NCI-H2196 treated with DMSO at 0.1 percent for 48 hours (cell line): ENCODE data around the gene PPP1R16B.

Experiments used
- DNase-seq: peaks from one replicate; lab custom pipeline; 2025; ENCODE audit not compliant: unreplicated experiment; lab: John Stamatoyannopoulos, UW

PPP1R16B gene

DNA sequence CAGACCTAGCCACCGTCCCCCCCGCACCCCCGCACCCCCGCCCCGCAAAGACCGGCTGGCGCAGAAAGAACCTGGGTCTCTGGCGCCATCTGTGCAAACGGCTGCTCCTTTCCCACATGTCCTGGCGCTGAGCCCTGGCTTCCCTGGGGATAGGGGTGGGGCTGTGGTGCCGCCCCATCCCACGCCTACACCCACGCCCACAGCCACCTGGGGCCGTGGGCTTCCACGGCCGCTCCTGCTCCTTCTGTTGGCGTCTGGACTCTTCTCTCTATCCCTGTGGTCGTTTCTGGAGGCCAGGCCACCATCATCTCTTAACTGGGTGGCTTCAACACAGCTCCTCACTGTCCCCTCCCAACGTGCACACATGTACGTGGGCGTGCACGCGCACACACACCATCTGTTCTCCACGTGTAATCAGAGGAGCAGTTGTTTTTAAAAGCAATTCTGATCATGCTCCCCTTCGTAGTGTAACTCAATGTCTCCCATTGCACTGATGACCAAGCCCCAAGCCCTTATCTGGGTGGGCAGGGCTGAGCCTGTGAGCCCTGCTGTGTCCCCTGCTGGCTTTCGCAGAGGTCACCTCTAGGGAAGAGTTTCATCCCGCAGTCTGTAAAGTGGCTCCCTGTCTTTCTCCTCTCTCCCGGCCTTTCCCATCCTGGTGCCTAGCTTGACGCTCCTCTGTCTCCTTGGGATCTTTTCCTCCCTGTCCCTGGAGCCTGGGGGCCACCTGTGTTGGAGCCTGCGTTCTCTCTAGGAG lies 88.8 kb downstream of the PPP1R16B start:
- peak; percentile 62 for DNase-seq

DNA sequence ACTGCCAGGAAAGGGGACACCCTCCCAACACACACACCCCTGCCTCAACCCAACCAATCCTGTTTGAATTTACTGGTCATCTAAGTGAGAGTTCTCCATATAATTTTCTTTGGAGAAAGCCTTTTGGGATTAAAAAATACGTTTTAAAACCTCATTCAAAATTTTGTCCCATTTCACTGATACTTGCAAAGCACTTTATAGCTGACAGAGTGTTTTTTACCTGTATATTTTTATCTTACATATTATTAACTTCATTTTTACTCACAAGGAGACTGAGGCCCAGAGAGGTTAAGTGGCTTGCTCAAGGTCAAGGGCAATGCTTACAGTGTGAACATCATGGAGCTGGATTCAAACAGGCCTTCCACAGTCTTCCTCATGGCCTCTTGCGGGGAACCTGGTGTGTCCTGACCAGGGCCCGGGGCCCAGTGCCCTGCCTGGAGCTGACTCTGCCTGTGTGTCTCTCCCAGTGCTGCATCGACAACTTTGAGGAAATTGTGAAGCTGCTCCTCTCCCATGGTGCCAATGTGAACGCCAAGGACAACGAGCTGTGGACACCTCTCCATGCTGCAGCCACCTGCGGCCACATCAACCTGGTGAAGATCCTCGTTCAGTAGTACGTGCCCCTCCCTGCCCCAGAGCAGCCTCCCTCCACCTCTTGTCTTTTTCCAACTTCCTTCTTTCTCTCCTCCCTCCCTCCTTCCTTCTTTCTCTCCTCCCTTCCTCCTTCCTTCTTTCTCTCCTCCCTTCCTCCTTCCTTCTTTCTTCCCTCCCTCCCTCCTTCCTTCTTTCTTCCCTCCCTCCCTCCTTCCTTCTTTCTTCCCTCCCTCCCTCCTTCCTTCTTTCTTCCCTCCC lies 89.8 kb downstream of the PPP1R16B start:
- no peak for DNase-seq

DNA sequence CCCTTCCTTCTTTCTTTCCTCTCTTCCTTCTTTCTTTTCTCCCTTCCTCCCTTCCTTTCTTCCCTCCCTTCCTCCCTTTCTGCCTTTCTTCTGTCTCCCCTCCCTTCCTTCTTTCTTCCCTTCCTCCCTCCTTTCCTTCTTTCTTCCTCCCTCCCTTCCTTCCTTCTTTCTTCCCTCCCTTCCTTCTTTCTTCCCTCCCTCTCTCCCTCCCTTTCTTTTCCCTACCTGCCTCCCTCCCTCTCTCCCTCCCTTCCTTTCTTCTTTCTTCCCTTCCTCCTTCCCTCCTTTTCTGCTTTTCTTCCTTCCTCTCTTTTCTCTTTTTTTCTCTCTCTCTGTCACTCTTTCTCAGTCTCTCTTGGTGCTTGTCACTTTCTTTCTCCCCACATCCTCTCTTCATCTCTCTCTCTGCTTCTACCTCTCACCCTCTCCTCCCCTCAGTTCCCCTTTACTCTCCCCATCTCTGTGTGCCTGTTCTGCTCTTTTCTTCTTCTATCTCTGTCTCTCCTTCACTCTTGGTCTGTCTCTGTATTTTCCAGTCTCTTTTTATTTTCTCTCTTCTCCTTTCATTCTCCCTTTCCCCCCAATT lies 90.6 kb downstream of the PPP1R16B start:
- no peak for DNase-seq

DNA sequence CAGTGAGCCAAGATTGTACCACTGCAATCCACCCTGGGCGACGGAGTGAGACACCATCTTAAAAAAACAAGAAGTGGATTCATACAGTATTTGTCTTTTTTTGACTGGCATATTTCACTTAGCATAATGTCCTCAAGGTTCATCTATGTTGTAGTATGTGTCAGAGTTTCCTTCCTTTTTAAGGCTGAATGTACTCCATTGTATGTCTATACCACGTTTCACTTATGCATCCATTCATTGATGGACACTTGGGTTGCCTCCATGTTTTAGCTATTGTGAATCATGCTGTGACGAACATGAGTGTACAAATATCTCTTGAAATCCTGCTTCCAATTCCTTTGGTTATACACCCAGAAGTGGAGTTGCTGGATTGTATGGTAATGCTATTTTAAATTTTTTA lies 91.8 kb downstream of the PPP1R16B start:
- DNase-seq, result no peak

DNA sequence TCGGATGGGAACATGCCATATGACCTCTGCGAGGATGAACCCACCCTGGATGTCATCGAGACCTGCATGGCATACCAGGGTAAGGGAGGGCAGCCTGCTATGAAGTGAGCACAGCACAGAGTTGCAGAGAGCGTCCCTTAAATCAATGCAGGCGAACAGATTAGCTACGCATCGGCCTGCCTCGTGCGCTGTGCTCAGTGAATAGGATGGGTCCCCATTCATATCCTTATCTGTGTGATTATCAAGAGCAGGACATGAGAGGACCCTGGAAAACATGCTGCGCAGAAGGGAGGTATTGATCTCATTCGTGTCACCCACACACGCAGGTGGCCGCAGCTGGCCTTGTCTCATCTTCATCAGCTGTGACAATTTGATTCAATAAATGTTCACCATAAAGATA lies 95.1 kb downstream of the PPP1R16B start:
- DNase-seq, result no peak

DNA sequence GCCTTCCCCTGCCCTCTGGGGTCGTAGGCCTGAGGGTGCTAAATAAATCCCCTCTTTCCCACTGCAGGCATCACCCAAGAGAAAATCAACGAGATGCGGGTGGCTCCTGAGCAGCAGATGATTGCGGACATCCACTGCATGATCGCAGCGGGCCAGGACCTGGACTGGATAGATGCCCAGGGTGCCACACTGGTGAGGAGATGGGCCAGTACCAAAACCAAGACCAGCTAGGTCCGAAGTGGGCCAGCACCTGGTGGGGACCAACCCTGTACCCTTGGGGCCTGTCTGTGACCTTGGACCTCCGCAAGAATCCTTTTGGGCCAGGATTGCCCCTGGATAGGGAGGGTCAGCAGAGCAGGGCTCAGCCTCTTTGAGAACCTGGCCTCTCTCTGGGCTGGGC lies 97.1 kb downstream of the PPP1R16B start:
- DNase-seq, result no peak

DNA sequence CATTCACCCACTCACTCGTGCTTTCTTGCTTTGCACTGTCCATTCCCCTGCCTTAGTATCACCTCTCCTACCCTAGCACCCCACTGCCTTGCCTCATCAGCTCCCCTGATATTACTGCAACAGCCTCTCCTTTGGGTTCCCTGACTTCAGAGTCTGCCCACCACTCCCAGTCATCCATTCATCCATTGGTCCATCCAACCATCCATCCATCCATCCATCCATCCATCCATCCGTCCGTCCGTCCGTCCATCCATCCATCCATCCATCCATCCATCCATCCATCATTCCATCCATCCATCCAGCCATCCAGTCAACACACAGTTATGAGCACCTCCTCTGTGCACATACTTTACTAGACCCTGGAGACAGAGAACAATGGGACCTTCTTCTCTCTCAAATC lies 97.8 kb downstream of the PPP1R16B start:
- no peak for DNase-seq

DNA sequence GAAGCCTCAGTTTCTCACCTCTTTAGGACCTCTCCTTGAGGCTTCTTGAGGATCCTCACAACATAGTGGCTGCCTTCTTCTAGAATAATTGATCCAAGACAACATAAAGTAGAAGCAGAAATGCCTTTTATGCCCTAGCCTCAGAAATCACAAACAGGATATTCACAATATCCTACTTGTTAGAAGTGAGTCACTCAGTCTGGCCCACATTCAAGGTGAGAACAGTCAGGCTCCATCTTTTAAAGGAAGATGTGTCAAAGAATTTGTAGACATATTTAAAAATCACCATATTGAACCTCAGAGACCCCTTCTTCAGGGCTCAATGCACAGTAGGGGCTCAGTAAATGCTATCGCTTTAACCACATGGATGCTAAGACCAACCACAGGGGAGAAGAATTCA lies 99.9 kb downstream of the PPP1R16B start:
- DNase-seq, result no peak

DNA sequence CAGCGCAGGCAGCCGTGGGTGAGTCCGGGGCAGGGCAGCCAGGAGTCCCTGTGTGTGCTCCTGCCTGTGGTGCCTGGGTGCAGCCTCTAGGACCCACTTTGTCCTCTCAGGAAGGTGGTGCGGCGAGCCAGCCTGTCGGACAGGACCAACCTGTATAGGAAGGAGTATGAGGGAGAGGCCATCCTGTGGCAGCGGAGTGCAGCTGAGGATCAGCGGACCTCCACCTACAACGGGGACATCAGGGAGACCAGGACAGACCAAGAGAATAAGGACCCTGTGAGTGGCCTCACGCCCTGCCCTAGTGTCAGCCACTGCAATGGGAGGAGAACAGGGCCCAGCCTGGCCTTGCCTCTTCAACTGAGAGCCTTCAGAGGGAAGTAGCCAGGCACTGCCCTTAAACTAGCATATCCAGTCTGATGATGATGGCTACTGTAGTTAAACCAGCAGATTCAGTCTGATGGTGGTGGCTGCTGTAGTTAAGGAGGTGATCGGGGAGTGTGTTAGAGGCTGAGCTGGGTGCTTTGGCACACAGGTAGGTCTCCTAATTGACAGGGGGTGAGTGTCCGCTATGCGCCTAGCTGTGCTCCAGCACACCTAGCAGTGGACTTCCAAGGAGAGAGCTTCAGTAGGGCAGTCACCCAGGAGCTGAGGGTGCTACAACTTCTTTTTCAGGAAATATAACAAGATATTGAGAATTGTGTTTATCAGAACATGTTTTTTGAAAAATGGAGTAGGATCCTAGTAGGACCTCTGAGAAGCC lies 102.6 kb downstream of the PPP1R16B start:
- DNase-seq, result no peak

DNA sequence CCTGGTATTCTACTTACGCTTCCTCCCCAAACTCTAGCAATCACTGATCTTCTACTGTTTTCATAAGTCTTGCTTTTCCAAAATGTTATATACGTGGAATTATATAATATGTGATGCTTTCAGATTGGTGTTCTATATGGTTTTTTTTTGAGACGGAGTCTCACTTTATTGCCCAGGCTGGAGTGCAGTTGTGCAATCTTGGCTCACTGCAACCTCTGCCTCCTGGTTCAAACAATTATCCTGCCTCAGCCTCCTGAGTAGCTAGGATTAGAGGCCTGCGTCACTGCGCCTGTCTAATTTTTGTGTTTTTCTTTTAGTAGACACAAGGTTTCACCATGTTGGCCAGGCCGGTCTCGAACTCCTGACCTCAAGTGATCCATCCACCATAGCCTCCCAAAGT lies 109.9 kb downstream of the PPP1R16B start:
- no peak for DNase-seq

DNA sequence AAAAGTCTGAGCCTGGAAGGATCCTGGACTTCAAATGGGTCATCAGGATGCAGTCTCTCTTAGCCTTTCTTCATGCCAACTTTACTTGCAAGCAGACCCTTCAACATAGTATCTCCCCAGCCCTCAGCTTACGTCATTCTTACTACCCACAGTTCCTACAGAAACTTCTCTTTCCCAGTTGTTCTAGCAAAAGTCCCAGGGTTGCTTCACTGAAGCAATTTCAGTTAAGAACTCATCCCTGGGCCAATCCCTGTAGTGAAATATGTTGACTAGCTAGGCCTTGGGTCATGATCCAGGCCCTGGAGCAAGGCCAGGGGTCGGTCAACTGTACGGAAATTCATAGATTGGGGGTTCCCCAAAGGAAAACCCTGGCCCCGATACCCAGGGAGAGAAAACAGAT lies 112.2 kb downstream of the PPP1R16B start:
- no peak for DNase-seq

DNA sequence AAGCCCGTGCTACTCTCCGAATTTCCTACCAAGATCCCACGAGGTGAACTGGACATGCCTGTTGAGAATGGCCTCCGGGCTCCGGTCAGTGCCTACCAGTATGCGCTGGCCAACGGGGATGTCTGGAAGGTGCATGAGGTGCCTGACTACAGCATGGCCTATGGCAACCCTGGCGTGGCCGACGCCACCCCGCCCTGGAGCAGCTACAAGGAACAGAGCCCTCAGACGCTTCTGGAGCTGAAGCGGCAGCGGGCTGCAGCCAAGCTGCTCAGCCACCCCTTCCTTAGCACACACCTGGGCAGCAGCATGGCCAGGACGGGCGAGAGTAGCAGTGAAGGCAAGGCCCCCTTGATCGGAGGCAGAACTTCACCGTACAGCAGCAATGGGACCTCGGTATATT lies 112.7 kb downstream of the PPP1R16B start:
- DNase-seq, result no peak

DNA sequence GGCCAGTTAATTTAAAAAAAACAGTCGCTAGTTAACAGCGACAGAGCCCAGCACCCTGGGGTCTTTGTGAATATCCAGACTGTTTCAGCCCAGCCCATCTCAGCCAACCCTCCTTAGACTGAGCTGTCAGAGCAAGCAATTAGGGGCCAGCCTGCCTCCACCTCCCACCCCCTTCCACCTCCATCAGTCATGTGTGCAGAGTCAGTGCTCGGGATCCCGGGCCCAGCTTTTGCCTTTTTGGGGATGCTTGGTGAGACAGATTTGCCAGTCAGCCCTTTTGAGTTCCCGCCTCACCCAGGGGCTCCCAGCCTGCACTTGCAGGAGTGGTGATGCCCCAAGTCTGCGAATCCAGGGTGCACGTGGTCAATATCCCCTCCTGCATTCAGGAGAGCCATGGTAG lies 114.2 kb downstream of the PPP1R16B start:
- no peak for DNase-seq

DNA sequence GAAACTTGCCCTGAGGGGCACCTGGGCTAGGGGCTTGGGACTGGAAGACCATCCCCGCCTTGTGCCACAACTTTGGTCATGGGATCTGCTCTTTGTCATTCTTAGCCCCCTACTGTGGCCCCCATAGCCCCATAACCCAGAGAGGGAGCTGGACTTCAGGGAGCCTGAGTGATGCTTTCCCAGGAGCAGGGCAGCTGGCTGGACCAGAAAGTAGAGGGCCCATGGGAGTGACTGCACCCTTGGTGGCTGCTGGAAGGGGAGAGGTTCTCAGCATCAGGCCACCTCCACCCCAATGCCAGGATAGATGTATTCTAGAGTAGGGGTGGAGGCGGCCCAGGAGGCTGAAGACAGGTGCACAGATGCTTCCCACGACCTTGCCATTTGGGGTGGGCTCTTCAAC lies 114.9 kb downstream of the PPP1R16B start:
- no peak for DNase-seq

DNA sequence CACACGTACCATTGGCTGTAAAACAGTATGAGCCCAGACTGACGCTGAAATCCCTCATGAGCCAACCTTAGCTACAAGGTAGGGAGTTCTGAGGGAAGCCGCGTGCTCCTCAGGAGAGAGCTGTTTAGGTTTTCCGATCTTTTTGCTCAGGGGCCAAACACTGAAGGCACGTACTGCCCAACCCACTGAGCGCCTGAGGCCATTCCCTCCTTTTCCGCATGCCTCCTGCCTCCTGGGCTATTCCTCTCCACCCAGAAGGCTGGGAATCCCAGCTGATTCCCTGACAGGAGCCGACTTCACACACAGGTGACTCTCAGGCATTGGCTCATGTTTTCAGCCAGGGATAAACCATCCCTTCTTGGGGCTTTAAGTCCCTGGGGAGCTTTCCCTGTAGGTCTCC lies 115.4 kb downstream of the PPP1R16B start:
- DNase-seq, result no peak

DNA sequence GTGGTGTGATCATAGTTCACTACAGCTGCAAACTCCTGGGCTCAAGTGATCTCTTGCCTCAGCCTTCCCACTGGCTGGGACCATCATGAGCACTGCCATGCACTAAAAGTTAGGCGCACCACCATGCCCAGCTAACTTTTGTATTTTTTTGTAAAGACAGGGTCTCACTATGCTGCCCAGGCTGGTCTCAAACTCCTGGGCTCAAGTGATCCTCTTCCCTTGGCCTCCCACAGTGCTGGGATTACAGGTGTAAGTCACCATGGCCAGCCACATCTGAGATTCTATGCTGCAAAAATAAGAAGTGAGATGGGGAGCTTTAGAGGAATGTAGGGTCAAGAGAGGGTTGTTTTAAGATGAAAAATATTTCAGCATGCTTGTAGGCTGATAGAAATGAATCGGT lies 119.2 kb downstream of the PPP1R16B start:
- no peak for DNase-seq

DNA sequence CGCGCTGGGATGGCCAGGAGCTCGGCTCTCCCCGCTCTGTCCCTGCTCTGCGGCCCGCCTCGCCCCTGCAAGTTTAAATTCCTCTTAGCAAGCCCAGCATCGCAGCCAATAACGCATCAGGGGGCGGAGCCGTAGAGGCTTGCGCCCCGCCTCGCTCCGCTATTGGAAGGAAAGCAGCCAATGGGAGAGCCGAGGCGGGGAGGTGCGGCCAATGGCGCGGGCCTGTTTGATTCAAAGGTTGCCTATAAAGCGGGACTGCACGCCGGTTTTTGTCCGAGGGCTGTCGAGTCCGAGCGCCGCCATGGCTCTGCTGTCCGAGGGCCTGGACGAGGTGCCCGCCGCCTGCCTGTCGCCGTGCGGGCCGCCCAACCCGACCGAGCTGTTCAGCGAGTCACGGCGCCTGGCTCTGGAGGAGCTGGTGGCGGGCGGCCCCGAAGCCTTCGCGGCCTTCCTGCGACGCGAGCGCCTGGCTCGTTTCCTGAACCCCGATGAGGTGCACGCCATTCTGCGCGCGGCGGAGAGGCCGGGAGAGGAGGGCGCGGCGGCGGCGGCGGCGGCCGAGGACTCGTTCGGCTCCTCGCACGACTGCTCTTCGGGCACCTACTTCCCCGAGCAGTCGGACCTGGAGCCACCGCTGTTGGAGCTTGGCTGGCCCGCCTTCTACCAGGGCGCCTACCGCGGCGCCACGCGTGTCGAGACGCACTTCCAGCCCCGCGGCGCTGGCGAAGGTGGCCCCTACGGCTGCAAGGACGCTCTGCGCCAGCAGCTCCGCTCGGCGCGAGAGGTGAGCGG lies 120.8 kb downstream of the PPP1R16B start, which contains the start of gene FAM83D:
TSS of gene FAM83D (plus strand) at position 276 of the 792 bp plus-strand sequence. CDS start at position 302, 26 bp downstream.
- peak; percentile 97 for DNase-seq

DNA sequence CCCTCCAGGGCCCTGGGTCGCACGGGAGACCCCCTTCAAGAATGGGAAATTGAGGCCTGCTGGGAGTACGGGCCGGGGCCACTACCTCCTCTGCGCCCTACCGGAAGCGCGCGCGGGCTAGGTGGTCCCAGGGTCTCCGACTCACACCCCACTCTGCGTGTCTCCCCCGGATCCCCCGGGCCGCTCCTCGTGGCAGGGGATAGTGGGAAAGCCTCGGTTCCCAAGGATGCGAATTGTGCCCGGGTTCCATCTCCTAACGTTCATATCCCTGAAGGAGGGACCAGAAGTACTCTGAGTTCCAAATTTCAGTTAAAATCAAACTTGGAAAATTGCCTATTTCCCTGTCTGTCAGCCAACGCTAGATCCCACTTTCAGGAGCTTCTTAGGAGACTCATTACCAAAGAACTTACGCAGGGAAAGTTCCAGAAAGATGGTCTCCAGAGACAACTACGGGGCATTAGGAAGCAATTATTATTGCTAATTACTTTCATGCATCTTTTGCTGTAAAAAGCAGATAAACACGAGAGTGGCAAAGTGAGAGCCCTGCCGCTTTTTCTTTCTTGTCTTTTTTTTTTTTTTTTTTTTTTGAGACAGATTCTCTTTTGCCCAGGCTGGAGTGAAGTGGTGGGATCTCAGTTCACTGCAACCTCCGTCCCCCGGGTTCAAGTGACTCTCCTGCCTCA lies 121.6 kb downstream of the PPP1R16B start:
- DNase-seq, result no peak

DNA sequence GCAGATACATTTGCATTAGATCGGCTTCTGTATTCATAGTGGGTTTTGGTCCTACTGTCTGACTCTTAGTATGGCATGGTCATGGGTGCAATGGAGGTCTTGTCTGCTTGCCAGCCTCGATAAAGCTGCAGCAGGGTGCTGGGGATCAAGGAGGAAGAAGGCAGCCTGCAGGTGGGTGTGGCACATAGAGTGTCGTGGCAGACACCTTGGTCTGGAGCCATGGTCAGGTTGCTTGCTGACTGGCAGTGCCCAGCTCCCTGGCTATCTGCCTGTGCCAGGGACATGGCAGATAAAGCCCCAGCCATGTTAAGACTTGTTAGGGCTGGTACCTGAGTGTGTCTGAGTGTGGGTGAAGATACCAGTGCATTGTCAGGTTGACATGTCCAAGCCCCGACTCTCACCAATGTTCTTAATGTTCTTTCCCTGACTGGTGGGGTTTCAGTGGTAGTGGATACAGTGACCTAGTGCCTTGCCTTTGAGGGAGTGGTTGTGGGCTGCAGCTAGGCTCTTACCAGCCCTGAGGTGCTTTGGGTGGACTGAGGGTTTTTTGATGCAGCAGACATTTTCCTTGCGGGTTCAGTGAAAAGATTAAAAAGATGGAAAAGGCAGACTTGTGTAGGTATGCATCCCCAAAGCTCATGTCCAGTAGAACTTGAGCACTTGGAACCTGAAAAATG lies 122.5 kb downstream of the PPP1R16B start:
- no peak for DNase-seq
